B cell (primary cell): ENCODE results near the gene CREB5. TPM values are rescaled to one million over a fixed set of nuclear protein-coding genes. Genes with fewer than 3 reads are reported as not detected.

Source experiments
- ATAC-seq: fragments of 200-7000 bp; cut with Tn5 transposase; one replicate; pipeline ENCODE4 v1.10.0; 2021; ENCODE audit warnings: low read depth, mild to moderate bottlenecking, moderate number of reproducible peaks, moderate library complexity
- CTCF ChIA-PET: fragments of 350-600 bp; sonication (Branson Sonifier 250); formaldehyde crosslinking; loops from one replicate; lab custom pipeline; 2021; ENCODE audit warnings: antibody characterized with exemption, inconsistent platforms; lab: Charles Lee
- POLR2A ChIA-PET: fragments of 350-600 bp; sonication (Branson Sonifier 250); formaldehyde crosslinking; loops from one replicate; lab custom pipeline; 2021; ENCODE audit warnings: antibody characterized with exemption; lab: Charles Lee
- DNase-seq: peaks from one replicate; pipeline ENCODE4 v3.0.0; 2013
- H2AFZ ChIP-seq: 2 replicates; pipeline ENCODE4 v1.6.1; 2012; ENCODE audit warnings: mild to moderate bottlenecking, low read depth, low read length; ENCODE audit not compliant: insufficient read depth, poor library complexity, severe bottlenecking
- H3K27ac ChIP-seq, 2 donors: 1 replicate in 1 of 2; 2 replicates in 1 of 2; pipeline ENCODE4 v1.5.1; 2012 to 2013; ENCODE audit warnings: low read length in 2 of 2, mild to moderate bottlenecking in 2 of 2, moderate library complexity in 1 of 2
- H3K27me3 ChIP-seq, 4 experiments: fragments of 200-600 bp in 1 of 4; sonication (generic) in 1 of 4; replicated peaks in 1 of 4; 1 replicate in 2 of 4; 2 replicates in 2 of 4; pipeline versions ENCODE4 v1.6.1 to v1.7.0; 2013 to 2016; ENCODE audit warnings: low read length in 3 of 4, mild to moderate bottlenecking in 2 of 4, mixed read lengths in 1 of 4, moderate library complexity in 1 of 4; ENCODE audit not compliant: insufficient read depth in 4 of 4, control insufficient read depth in 3 of 4; ENCODE audit errors: control extremely low read depth in 1 of 4
- H3K36me3 ChIP-seq, 2 experiments: replicated peaks in 1 of 2; 1 replicate in 1 of 2; 2 replicates in 1 of 2; pipeline versions ENCODE4 v1.6.1 to v1.7.1; 2013; ENCODE audit warnings: low read length in 1 of 2; ENCODE audit not compliant: insufficient read depth in 2 of 2, control insufficient read depth in 1 of 2; ENCODE audit errors: control extremely low read depth in 1 of 2, extremely low read depth in 1 of 2
- H3K4me1 ChIP-seq, 2 donors: fragments of 200-600 bp in 1 of 2; sonication (generic) in 1 of 2; 1 replicate in 1 of 2; 2 replicates in 1 of 2; pipeline versions ENCODE4 v1.5.1 to v1.6.1; 2013 to 2017; ENCODE audit warnings: low read length in 2 of 2; ENCODE audit not compliant: control insufficient read depth in 2 of 2, insufficient read depth in 2 of 2
- H3K4me2 ChIP-seq: replicated peaks from 2 replicates; pipeline ENCODE3; 2012; ENCODE audit warnings: mild to moderate bottlenecking, low read depth, low read length; ENCODE audit not compliant: poor library complexity, severe bottlenecking
- H3K4me3 ChIP-seq, 5 experiments: fragments of 200-600 bp in 1 of 5; sonication (generic) in 1 of 5; 1 replicate in 3 of 5; 2 replicates in 2 of 5; pipeline versions ENCODE4 v1.5.1 to v1.7.0; 2011 to 2016; ENCODE audit warnings: low read length in 4 of 5, mild to moderate bottlenecking in 4 of 5, low read depth in 2 of 5, control low read depth in 1 of 5, moderate library complexity in 1 of 5; ENCODE audit not compliant: insufficient read depth in 1 of 5; ENCODE audit errors: control extremely low read depth in 1 of 5, extremely low read depth in 1 of 5
- H3K79me2 ChIP-seq: fragments of 200-600 bp; sonication (generic); one replicate; pipeline ENCODE4 v1.6.0; 2016; ENCODE audit warnings: low read length; ENCODE audit not compliant: control insufficient read depth, insufficient read depth
- H3K9ac ChIP-seq: fragments of 200-600 bp; sonication (generic); 2 replicates; pipeline ENCODE4 v1.6.1; 2017; ENCODE audit warnings: mild to moderate bottlenecking, low read length, moderate library complexity
- H3K9me3 ChIP-seq, 3 donors: one replicate each; pipeline versions ENCODE4 v1.6.1 to v1.7.1; 2013; ENCODE audit warnings: low read length in 2 of 3; ENCODE audit not compliant: control insufficient read depth in 2 of 3, insufficient read depth in 1 of 3; ENCODE audit errors: control extremely low read depth in 1 of 3
- H4K20me1 ChIP-seq: 2 replicates; pipeline ENCODE4 v1.6.0; 2012; ENCODE audit warnings: mild to moderate bottlenecking, low read length; ENCODE audit not compliant: insufficient read depth, control insufficient read depth, poor library complexity, severe bottlenecking
- H3K27ac Mint-ChIP-seq: one replicate; pipeline ENCODE4 v1.8.0; 2021; ENCODE audit warnings: mixed read lengths
- H3K27me3 Mint-ChIP-seq: one replicate; pipeline ENCODE4 v1.8.0; 2021; ENCODE audit warnings: mixed read lengths
- H3K4me1 Mint-ChIP-seq: one replicate; pipeline ENCODE4 v1.8.0; 2021; ENCODE audit warnings: mixed read lengths
- H3K4me3 Mint-ChIP-seq: one replicate; pipeline ENCODE4 v1.8.0; 2021; ENCODE audit warnings: mixed read lengths
- H3K9me3 Mint-ChIP-seq: one replicate; pipeline ENCODE4 v1.8.0; 2022; ENCODE audit warnings: mixed read lengths; ENCODE audit not compliant: insufficient read depth
- EZH2 ChIP-seq: IDR thresholded peaks from 2 replicates; pipeline ENCODE4 v1.6.1; 2012; ENCODE audit warnings: borderline replicate concordance, low read depth, mild to moderate bottlenecking, moderate library complexity, low read length; ENCODE audit not compliant: insufficient read depth, poor library complexity, severe bottlenecking
- WGBS: methylation state at CpG from one replicate; pipeline ENCODE4 v1.1.5; 2013; ENCODE audit warnings: missing lambda C conversion rate; ENCODE audit not compliant: insufficient coverage; 5-methylcytosine and 5-hydroxymethylcytosine counted together
- intact Hi-C: fragments of 100-400 bp; cut with micrococcal nuclease; formaldehyde crosslinking; loops from one replicate; pipeline ENCODE4 v1.10.0; 2022
- polyA plus RNA-seq: library from polyadenylated mRNA; depleted of rRNA; stranded (reverse); fragments of >200 nt; gene quantifications from 2 replicates; pipeline ENCODE4 v1.2.3, GENCODE V29; 2012
- total RNA-seq, 2 donors: library from RNA; stranded (reverse); fragments of 120-200 nt in 1 of 2; gene quantifications; 1 replicate in 1 of 2; 2 replicates in 1 of 2; pipeline versions ENCODE4 v1.2.3 to v1.2.4, GENCODE V29; 2013 to 2022
- TF ChIP-seq, protein P1 (sequence below): fragments of 200-600 bp; IDR thresholded peaks from one replicate; pipeline ENCODE4 v1.8.0; 2022; ENCODE audit warnings: antibody characterized with exemption, mild to moderate bottlenecking

Gene CREB5
- total and polyA plus RNA-seq, 2 donors (not counting 1 experiment from before 2014, with no cell fraction given) = 0.05 to 0.95 TPM

DNA sequence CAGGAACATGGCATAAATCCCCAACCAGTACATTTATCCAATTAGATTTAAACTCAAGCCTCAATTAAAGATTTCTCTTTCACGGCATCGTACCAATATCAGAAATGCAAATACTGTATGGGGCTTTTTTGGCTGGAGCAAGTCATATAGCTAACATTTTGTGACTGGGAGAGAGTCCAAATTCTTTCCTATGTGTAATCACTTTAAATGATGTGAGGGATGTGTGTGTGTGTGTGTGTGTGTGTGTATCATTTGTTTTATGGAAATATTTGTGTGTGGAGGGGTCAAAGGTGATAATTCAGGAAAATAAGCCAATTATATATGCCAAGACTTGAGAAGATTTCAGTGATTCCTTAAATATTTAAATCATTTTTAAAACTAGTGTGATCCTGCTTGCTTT, 349.2 kb downstream of the CREB5 start:
- H3K79me2 ChIP-seq = no peaks in the 10 kb centered on the region
- H3K36me3 ChIP-seq = no peaks in the 10 kb centered on the region
- intact Hi-C loops = no loop called here
- Mint-ChIP-seq H3K27me3 (peaks cover 5% of the 10 kb centered on the region), H3K27ac (no peak overlapping the region), H3K4me1 (no peaks in the 10 kb centered on the region), H3K9me3 (no peaks in the 10 kb centered on the region), H3K4me3 (no peak overlapping the region)
- no peaks in the 10 kb centered on the region for H3K4me1 ChIP-seq
- no peaks in the 10 kb centered on the region for H3K27me3 ChIP-seq
- no peak overlapping the region for H3K4me2 ChIP-seq
- CTCF ChIA-PET = no interaction called here
- ATAC-seq (no peak), DNase-seq (no peak)
- H2AFZ ChIP-seq = no peak overlapping the region
- no CpG with 5 or more reads among the region's 2 CpGs for WGBS
- TF ChIP-seq, protein P1, sequence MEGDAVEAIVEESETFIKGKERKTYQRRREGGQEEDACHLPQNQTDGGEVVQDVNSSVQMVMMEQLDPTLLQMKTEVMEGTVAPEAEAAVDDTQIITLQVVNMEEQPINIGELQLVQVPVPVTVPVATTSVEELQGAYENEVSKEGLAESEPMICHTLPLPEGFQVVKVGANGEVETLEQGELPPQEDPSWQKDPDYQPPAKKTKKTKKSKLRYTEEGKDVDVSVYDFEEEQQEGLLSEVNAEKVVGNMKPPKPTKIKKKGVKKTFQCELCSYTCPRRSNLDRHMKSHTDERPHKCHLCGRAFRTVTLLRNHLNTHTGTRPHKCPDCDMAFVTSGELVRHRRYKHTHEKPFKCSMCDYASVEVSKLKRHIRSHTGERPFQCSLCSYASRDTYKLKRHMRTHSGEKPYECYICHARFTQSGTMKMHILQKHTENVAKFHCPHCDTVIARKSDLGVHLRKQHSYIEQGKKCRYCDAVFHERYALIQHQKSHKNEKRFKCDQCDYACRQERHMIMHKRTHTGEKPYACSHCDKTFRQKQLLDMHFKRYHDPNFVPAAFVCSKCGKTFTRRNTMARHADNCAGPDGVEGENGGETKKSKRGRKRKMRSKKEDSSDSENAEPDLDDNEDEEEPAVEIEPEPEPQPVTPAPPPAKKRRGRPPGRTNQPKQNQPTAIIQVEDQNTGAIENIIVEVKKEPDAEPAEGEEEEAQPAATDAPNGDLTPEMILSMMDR = no peak
- no peak for TF ChIP-seq EZH2
- no peak overlapping the region for H3K9ac ChIP-seq
- H4K20me1 ChIP-seq = no peaks in the 10 kb centered on the region
- no peak overlapping the region for H3K27ac ChIP-seq
- H3K4me3 ChIP-seq = no peak overlapping the region
- POLR2A ChIA-PET = no interaction called here
- no peaks in the 10 kb centered on the region for H3K9me3 ChIP-seq

DNA sequence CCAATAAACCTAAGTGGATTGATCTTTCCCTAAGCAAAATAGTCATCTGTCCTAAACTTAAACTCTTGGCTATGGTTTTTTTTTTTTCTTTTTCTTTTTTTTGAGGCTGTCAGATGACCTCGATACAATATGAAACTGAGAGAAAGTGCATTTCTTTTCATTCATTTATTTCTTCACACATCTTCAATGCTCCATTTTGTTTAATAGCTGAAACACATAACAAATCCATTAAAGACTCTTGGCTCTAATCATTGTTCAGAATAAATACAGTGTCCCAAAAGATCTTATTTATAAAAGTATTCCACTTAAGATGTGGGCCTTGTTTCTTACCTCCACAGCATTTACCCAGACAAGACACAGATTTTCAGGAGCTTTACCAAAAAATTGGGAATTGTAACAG, 350.3 kb downstream of the CREB5 start:
- H3K4me1 Mint-ChIP-seq = no peaks in the 10 kb centered on the region
- CTCF ChIA-PET = no interaction called here
- DNase-seq = no peak

More for the DNA sequence above, 350.3 kb downstream of the CREB5 start:
- Histone ChIP-seq H3K79me2 (no peaks in the 10 kb centered on the region), H2AFZ (no peak overlapping the region), H3K9me3 (no peaks in the 10 kb centered on the region), H3K27ac (no peak overlapping the region), H3K27me3 (no peaks in the 10 kb centered on the region), H3K4me2 (no peak overlapping the region), H3K4me1 (no peaks in the 10 kb centered on the region), H3K4me3 (no peak overlapping the region), H3K9ac (no peak overlapping the region), H3K36me3 (no peaks in the 10 kb centered on the region), H4K20me1 (no peaks in the 10 kb centered on the region)
- peaks cover 5% of the 10 kb centered on the region for H3K27me3 Mint-ChIP-seq
- no peak for TF ChIP-seq EZH2
- TF ChIP-seq, protein P1 = no peak
- no peak overlapping the region for H3K4me3 Mint-ChIP-seq
- POLR2A ChIA-PET = no interaction called here
- no peak overlapping the region for H3K27ac Mint-ChIP-seq
- H3K9me3 Mint-ChIP-seq = no peaks in the 10 kb centered on the region
- WGBS = no CpG with 5 or more reads among the region's 1 CpG
- intact Hi-C loops = no loop called here
- ATAC-seq = no peak
